Stimulated activated CD8-positive, alpha-beta memory T cell treated with anti-CD3 and anti-CD28 coated beads, Interleukin-4, amount 100 ng/mL, for 24 hours (primary cell): ENCODE measurements around the gene FKBP14.

ENCODE experiments used
- DNase-seq: peaks from one replicate; pipeline ENCODE4 v3.0.0-alpha.2; 2020; ENCODE audit warnings: low read depth

Gene FKBP14, protein sequence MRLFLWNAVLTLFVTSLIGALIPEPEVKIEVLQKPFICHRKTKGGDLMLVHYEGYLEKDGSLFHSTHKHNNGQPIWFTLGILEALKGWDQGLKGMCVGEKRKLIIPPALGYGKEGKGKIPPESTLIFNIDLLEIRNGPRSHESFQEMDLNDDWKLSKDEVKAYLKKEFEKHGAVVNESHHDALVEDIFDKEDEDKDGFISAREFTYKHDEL

DNA sequence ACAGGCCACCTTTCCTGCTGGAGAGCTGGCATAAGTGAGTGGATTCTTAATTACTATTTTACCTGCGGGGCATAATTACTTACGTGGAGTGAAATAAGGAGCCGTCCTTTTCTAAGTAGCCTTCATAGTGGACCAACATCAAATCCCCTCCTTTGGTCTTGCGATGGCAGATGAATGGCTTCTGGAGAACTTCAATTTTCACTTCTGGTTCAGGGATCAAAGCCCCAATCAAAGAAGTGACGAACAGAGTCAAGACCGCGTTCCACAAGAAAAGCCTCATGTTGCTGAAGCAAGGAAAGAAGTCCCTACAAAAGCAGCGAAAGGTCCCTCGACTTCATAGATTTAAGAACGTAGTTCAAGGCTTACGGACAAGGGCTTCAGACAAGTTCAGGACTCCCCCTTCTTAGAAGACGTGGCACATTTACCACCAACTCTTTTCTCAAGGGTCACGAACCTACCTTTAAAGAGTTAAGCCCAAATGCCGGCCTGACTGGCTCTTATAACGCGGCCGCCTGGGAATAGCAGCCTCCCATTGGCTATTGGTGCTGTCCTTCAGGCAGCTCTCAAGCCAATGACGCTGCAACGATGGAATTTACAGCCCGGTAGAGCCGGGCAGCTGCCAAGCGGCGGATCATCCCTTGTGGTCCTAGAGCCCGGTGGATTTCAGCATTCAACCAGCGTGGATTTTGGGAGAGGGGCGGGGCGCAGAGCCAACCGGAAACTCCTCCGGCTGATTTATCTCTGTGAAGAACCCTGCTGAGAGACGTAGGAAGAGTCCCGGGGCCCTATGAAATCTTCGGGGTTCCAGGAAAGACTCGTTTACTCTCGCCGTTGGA lies at the start of gene FKBP14:
FKBP14 (minus strand) TSS at position 474 of the 836 bp plus-strand sequence; CDS start at position 280, 194 bp downstream.
- DNase-seq = peak; percentile 85

DNA sequence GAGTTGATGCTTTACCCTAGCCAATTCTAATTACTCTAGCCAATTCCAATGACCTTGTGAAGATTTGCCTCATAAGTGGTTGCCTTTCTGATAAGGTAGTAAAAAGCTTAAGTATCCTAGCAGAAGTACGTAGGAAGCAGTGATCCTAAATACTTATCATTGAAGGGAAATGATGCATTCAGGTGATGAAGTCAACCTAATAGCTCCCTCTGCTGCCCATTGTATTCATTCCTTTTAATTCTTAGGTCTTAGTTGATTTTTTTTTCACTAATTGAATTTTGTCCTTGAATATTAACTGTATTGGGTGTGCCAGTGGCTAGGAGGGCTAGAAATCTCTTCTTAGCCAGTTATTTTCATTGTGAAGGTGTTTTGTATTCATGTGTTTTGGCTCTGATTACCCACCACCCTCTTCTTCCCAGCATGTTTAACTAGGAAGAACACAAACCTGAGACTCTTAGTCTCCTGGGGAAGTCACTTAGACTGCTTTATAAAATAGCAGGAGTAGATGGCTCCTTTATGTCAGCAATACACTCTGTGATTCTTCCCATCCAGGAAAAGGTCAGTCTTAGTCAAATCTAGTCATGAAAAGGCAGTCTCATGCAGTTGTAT lies 48.0 kb upstream of the FKBP14 start:
- DNase-seq = no peak

DNA sequence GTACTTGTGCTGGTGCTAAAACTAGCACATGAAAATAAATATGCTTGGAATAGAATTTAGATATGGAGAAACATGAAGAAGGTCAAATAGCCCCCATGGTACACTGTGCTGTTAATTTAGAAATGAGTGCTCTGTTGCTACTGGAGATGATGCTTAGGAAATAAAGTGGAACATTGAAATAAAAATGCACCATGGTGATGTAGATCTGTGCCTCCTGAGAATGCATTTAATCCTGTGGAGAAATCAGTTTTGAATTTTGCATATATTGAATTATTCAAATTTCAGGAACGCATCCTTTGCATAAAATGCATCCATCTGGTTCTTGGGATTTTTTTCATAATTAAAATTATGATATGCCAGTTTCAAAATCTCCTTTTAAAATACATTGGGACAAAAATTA lies 46.2 kb upstream of the FKBP14 start:
- DNase-seq = no peak

DNA sequence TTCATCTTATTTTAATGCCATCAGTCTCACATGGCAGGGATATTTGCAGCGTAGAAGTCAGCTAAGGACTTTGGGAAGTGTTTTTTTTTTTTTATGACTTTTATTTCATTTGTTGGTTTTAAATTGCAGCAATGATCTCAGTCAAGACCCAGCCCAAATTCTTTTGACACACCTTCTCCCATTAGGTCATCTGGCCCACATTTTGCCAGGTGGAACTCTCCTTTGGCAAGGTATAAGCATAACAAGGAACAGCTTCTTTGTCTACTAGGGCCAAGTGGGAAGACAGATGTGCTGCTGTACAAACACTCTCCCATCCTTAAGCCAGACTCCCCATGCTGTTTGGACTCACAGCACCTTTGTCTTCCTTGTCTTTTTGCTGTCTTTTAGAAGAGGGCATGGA lies 43.5 kb upstream of the FKBP14 start:
- no peak for DNase-seq

DNA sequence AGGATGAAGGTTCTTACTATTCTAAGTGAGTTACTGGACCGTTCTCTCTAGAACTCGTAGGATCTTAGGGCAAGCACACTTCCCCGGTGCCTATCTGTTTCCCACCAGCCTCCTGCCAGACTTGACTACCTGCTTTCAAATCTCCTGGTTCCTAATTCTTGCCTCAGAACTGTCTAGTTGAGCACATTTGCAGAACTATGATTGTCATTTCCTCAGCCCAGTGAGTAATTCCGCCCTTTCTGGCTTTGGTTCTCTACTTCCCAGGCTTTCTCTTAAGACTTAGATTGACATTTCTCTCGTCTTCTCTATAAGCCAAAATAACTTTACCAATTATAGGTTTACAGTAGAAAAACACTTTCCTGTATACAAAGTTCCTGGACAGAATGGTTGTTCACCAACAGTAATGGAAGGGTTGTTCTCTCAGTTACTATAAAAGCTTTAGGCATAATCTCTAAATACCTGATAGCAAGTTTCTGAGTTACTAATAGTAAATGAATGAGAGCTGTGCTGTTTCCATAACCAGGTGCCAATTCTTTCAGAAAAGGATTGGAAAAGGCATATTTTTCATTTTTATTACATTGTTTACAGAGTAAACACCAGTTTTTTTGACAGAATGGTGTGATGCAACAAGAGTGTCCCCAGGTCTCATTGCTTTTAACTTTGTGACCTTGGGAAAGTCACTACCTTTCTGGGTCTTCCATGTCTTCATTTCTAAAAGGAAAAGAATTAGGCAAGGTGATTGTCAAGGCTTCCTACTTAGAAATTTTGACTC lies 42.8 kb upstream of the FKBP14 start:
- no peak for DNase-seq

DNA sequence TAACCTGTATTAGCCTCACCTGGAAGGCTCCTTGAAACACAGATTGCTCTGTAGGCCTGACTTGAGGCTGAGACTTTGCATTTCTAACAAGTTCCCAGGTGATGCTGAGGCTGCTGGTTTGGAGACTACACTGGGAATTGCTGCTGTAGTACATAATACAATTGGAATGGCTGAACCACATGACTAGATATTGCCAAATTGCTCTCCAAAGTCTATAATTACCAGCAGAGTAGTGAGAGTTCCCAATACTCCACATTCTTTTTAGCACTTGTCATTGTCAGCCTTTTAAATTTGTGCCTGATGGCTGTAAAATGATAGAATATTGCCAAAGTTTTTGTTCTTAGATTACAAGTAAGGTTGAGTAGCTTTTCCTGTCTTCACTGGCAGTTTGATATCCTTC lies 41.6 kb upstream of the FKBP14 start:
- DNase-seq = no peak

DNA sequence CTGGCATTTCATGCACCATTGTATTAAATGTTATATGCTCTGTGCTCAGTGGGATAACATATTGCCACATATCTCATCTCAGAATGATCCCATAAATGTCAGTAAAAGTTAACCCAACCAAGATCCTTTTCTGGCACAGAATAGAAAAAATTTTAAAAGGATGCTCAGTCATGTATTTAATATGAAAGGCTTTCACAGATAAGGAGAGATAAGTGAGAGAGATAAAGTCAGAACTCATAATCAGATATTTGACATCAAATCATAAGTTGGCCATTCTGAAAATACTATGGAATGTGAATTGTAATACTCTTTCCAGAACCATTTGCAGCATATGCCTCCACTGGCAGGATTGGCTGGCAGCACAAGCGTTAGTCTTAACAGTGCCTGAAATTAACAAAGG lies 40.2 kb upstream of the FKBP14 start:
- DNase-seq = no peak

DNA sequence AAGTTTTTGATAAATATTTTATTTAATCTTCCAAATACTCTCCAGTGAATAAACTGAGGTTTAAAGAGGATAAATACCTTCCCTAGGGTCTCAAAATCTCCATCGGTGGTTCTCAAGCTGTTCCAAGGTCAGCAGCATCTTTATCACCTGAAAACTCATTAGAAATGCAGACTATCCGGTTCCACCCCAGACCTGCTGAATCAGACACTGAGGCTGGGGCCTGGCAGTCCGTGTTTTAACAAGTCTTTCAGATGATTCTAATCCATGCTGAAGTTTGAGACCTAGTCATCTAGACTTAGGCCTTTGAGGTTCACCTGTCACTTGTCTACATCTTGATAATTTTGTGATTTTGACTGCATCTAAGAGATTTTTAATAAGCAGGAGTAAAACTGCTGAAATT lies 39.2 kb upstream of the FKBP14 start:
- no peak for DNase-seq

DNA sequence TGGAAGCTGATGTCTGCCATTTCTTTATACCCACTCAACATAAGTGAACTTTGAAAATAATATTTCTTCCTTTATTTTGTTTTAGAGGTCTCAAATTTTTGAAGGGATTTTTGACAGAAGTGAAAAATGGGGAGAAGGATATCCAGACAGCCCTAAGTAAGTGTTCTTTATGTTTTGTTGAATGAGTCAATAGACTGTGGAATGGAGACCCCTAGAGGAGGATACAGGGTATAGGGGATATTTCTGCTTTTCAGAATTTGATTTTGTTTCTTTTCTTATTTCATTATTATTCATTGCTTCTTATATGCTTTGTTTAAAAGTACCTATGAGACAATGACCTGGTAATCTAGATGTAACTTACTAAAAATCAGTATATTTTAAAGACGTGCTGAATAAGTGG lies 36.1 kb upstream of the FKBP14 start:
- DNase-seq = no peak

DNA sequence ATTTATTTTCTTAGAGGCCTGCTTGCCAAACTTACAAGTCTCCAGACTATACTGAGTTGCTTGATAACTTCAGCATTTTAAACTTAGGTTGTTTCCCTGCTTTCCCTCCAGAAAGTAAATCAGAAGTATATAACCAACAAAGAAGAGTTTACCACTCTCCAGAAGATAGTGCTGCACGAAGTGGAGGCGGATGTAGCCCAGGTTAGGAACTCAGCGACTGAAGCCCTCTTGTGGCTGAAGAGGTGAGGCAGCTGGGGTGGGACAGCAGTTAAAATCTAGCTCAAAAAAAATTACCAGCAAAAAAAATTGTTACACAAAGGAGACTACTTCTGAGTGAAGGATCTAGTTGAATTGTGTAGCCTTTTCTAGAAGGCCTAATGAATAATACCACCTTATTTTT lies 35.3 kb upstream of the FKBP14 start:
- DNase-seq = peak; percentile 3

DNA sequence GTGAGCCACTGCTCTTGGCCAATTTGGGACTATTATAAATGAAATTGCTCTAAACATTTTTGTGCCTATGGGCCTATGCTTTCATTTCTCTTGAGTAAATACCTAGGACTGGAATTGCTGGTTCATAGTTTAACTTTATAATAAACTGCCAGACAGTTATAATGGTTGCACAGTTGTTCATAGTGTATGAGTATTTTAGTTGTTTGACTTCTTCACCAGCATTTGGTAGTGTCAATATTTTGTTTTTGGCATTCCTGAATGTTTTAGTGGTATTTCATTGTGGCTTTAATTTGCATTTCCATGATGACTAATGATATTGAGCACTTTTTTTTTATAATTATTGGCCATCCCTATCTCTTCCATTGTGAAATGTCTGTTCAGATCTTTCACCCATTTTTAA lies 31.2 kb upstream of the FKBP14 start:
- no peak for DNase-seq

DNA sequence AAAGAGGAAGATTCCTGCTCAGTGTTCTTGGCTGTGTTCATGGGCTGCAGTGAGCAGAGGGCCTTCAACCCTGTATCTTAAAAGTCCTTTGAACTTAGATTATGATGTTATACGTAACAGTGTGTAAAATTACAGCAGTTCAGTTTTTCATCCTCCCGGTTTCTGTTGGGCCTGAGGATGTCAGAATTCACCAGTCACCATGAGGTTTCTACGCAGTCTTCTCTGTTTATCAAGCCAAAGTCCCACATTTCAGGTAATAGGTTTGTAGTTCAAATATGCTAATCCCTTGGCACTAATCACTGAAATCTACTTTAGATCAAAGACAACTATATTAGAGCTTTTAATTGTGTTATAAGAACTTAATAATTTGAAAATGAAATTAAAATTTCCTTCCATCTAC lies 26.6 kb upstream of the FKBP14 start:
- no peak for DNase-seq

DNA sequence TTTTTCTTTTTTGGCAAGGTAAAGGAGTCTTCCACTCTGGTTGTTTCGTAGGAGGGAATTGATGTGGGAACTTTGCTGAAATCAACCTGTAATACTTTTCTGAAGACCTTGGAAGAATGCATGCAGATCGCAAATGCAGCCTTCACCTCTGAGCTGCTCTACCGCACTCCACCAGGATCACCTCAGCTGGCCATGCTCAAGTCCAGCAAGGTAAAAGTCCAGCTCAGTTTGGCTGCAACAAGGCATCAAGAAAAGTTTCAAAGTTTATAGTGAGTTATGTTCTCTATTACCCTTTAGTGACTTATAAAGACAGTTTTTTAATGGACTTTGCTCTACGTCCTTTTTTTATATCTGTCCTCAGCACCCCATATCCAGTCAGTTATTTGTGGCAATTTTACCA lies 22.7 kb upstream of the FKBP14 start:
- no peak for DNase-seq

DNA sequence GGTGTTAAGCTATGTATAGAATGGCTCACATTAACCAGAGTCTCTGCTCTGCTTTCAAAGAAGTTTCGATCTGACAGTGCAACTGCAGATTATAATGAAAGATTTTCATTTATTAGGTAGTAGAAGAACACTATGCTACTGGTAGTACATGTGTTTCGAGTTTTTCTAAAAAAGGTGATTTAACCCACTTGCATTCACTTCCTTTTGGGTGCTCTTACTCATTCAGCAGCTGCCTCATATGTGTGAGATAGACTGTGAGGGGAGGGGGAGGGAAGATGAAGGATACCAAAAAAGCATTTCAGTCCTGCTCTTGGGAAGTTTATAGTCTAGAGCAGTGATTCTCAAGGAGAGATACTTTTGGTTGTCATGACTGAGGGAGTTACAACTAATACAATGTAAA lies 22.1 kb upstream of the FKBP14 start:
- no peak for DNase-seq

DNA sequence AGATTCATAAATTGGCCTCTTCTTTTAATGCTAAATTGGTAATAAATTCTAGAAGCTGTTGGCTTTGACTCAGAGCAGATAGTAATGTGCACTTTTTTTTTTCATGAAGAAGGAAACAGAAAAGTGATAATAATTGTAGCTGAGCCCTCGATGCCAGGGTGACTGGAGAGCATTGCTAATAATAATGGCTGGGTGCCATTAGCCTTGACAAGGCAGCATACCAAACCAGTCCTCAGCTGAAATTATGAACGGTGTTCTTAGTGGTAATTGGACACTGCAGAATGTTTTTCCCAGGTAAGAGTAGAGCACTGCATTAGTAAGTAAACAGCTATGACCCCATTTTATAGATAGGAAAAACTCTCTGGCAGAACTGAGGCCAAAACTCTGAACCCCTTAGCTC lies 20.6 kb upstream of the FKBP14 start:
- no peak for DNase-seq

DNA sequence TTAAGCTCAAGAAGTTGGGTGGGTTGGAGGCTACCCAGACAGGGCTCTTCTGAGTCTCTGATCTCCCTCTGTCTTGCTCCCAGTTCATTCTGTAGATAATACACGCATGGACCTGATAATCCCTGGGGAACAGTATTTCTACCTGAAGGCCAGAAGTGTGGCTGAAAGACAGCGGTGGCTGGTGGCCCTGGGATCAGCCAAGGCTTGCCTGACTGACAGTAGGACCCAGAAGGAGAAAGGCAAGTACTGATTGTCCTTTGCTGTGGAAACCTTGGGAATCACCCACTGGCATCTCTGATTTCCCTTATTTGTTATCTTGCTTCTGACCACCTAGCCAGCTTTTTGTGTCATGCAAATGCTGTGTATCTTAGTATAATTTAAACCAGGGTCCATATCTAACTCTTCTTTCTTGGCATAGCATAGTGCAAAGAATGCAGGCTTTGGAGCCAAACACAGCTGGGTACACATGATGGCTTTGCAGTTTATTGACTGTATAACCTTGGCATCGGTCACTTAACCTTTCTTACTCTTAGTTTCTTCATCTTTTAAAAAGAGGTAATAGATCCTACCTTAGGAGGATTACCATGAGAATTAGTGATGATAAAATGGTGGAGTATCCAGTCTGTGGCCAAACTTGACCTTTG lies 19.7 kb upstream of the FKBP14 start:
- no peak for DNase-seq

DNA sequence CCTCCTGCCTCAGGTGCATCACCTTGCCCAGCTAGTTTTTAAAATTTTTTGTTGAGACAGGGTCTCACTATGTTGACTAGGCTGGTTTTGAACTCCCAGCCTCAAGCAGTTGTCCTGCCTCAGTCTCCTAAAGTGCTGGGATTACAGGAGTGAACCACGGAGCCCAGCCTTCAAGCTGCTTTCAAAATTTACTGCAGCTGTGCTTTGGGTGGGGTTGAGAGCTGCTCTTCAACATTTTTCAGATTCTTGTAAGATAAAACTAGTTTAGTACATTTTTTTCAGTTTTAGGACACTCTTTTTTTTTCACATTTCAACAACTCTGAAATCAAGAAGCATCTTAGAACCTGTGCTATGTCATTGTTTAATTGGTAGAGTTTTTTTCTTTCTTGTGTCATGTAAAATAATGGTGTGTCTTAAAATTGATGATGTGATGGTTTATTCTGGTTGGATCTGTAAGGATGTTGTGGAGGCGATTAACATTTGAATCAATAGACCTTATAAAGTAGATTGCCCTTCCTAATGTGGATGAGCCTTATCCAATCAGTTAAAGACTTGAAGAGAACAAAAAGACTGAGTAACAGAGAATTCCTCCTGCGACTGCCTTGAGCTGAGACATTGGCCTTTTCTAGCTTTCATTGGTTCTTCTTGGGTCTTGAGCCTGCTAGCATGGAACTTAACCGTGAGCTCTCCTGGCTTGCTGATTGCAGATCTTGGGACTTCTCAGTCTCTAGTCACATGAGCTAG lies 15.2 kb upstream of the FKBP14 start:
- DNase-seq = no peak

DNA sequence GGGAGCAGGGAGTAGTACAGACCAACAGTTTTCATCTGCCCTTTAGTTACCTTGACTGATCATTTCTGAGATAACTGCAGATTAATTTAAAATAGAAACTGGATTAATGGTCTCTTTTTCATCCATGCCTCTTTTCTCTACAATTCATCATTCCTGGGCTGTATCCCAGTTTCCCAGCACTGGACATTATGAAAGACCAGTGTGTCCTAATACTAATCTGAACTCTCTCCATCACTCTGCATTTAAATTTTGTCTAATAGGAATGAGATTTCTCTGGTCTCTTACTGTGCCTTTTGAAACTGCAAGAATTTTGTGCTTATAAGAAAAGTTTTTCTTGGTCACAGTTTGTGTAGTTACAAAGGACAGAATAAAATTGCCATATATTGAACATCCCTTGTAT lies 14.4 kb upstream of the FKBP14 start:
- no peak for DNase-seq

DNA sequence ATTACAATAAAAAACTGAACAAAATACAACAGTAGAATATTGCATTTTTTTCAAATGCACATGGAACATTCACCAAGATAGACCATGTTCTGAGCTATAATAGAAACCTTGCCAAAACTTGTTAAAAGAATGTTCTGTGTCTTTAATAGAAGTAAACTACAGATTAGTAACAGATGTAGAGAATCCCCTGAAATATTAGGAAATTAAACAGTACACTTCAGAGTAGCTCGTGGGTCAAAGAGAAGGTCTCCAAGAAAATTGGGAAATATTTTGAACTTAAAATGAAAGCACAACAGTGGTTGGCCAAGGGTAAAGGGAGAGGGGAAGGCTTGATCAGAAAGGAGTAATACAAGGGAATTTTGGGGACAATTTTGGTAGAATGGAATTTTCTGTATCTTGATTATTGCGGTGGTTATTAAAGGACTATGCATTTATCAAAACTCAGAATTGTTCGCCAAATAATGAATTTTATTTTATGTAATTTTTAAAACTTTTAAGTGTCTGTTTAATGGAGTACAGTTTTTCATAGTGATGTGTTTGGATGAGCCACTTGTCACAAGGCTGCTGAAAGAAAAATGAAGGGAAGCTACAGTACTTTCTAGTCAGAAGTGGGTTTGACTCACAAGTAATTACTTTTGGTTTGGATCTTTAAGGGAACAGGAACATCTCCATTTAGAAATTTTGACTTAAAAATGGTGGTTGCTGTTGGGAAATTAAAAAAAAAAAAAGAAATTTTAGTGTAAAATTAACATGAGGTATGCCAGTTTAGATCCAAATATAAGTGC lies 11.9 kb upstream of the FKBP14 start:
- no peak for DNase-seq

DNA sequence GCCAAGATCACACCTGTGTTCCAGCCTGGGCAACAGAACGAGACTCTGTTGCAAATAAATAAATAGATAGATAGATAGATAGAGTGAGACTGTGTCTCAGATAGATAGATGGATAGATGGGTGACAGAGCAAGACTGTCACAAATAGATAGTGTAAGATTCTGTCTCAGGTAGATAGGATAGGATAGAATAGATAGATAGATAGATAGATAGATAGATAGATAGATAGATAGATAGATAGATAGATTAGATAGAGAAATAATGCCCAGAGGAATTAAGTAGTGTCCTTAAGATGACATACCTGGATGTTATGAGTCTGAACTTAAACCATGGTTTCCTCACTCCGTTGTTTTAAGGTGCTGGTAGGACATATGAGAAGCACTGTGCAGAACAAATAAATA lies 9.7 kb upstream of the FKBP14 start:
- no peak for DNase-seq

DNA sequence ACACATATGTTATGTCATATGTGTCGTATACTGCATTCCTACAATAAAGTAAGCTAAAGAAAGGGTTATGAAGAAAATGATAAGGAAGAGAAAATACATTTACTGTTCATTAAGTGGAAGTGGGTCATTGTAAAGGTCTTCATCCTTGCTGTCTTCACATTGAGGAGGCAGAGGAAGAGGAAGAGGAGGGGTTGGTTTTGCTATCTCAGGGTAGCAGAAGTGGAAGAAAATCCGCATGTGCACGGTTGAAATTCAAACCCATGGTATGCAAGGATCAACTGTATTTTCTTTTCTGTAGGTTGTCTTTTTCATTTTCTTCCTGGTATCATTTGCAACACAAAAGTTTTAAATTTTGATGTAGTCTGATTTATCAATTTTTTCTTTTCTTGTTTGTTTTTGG lies 8.0 kb upstream of the FKBP14 start:
- DNase-seq = no peak
